ENCODE results near the gene VIPR2.

VIPR2 gene

GRCh38 chr7:159191236-159191635 lies 46.6 kb upstream of the VIPR2 start:
- Histone ChIP-seq H3K27me3 (ENCODE audit: insufficient read depth, low read depth) (no peaks in the 10 kb centered on the region), H3K9ac (no peak overlapping the region), H2AFZ (ENCODE audit: low read depth) (no peak overlapping the region), H3K4me3 (IDR thresholded peaks at IDR 0.05; ENCODE audit: insufficient read depth, low read depth, low read length) (no peak overlapping the region), H3K36me3 (ENCODE audit: insufficient read depth) (no peaks in the 10 kb centered on the region), H4K20me1 (ENCODE audit: insufficient read depth) (no peaks in the 10 kb centered on the region), H3K4me2 (no peak overlapping the region), H3K4me1 (ENCODE audit: low read depth, poor library complexity, severe bottlenecking) (peaks cover 11% of the 10 kb centered on the region), H3K79me2 (ENCODE audit: insufficient read depth, low read depth) (no peaks in the 10 kb centered on the region), H3K27ac (no peak overlapping the region)
- no peak for TF ChIP-seq CTCF (conservative IDR thresholded peaks at IDR 0.05; ENCODE audit: low read depth, low read length)

- no peak overlapping the region for H3K4me3 ChIP-seq (IDR thresholded peaks at IDR 0.05; ENCODE audit: insufficient read depth, low read depth, low read length)
- no peaks in the 10 kb centered on the region for H3K79me2 ChIP-seq (ENCODE audit: insufficient read depth, low read depth)
- no peaks in the 10 kb centered on the region for H4K20me1 ChIP-seq (ENCODE audit: insufficient read depth)
- no peaks in the 10 kb centered on the region for H3K4me1 ChIP-seq (ENCODE audit: low read depth, poor library complexity, severe bottlenecking)
- H3K9ac ChIP-seq, result no peak overlapping the region
- H3K27ac ChIP-seq, result no peak overlapping the region
- H3K36me3 ChIP-seq (ENCODE audit: insufficient read depth), result no peaks in the 10 kb centered on the region
- H3K27me3 ChIP-seq (ENCODE audit: insufficient read depth, low read depth), result no peaks in the 10 kb centered on the region
- H3K4me2 ChIP-seq, result no peak overlapping the region
- no peak overlapping the region for H2AFZ ChIP-seq (ENCODE audit: low read depth)
- no peak for TF ChIP-seq CTCF (conservative IDR thresholded peaks at IDR 0.05; ENCODE audit: low read depth, low read length)
Measured at GRCh38 chr7:159188011-159188410, 43.3 kb upstream of the VIPR2 start.

GRCh38 chr7:159179241-159179640 lies 34.6 kb upstream of the VIPR2 start:
- no peaks in the 10 kb centered on the region for H3K79me2 ChIP-seq (ENCODE audit: insufficient read depth, low read depth)
- H3K4me1 ChIP-seq (ENCODE audit: low read depth, poor library complexity, severe bottlenecking), result no peaks in the 10 kb centered on the region
- no peak overlapping the region for H3K9ac ChIP-seq
- TF ChIP-seq CTCF (conservative IDR thresholded peaks at IDR 0.05; ENCODE audit: low read depth, low read length), result no peak
- no peaks in the 10 kb centered on the region for H4K20me1 ChIP-seq (ENCODE audit: insufficient read depth)
- H3K4me3 ChIP-seq (IDR thresholded peaks at IDR 0.05; ENCODE audit: insufficient read depth, low read depth, low read length), result no peak overlapping the region
- H3K36me3 ChIP-seq (ENCODE audit: insufficient read depth), result no peaks in the 10 kb centered on the region
- no peak overlapping the region for H3K27ac ChIP-seq
- no peak overlapping the region for H2AFZ ChIP-seq (ENCODE audit: low read depth)
- H3K4me2 ChIP-seq, result no peak overlapping the region
- no peaks in the 10 kb centered on the region for H3K27me3 ChIP-seq (ENCODE audit: insufficient read depth, low read depth)

GRCh38 chr7:159177284-159177953 lies 32.8 kb upstream of the VIPR2 start:
- H3K79me2 ChIP-seq (ENCODE audit: insufficient read depth, low read depth), result no peaks in the 10 kb centered on the region
- no peaks in the 10 kb centered on the region for H3K27me3 ChIP-seq (ENCODE audit: insufficient read depth, low read depth)
- no peak overlapping the region for H3K27ac ChIP-seq
- H4K20me1 ChIP-seq (ENCODE audit: insufficient read depth), result no peaks in the 10 kb centered on the region
- TF ChIP-seq CTCF (conservative IDR thresholded peaks at IDR 0.05; ENCODE audit: low read depth, low read length), result no peak
- no peak overlapping the region for H3K4me2 ChIP-seq
- no peak overlapping the region for H2AFZ ChIP-seq (ENCODE audit: low read depth)
- no peaks in the 10 kb centered on the region for H3K36me3 ChIP-seq (ENCODE audit: insufficient read depth)
- H3K4me3 ChIP-seq (IDR thresholded peaks at IDR 0.05; ENCODE audit: insufficient read depth, low read depth, low read length), result no peak overlapping the region
- no peak overlapping the region for H3K9ac ChIP-seq
- no peaks in the 10 kb centered on the region for H3K4me1 ChIP-seq (ENCODE audit: low read depth, poor library complexity, severe bottlenecking)

All from KMS-11 (cell line).